IPS-11a (cell line): Measurements from ENCODE around the gene CEP41.

Experiments
- H3K4me3 ChIP-seq: one replicate; pipeline ENCODE4 v1.5.1; 2013; ENCODE audit warnings: low read depth, low read length, control low read depth

The CEP41 gene

DNA sequence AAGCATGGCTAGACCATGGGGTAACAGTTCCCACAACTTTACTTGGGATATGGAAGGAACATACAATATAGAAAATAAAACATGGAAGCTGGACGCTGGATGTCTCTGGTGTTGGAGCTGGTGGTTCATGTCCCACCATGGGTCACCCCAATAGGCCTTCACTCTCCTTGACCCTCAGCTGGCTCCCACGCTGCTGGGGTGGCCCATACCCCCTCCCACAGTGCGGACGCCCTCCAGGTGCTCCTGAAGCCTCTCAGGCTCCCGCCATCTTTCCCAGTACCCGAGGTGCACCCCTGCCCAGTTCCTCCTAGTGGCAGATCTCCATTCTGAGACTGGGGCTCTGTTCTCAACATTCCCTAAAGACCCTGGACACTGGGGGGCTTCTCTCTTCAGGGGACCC lies 66.3 kb downstream of the CEP41 start:
- no peak overlapping the region for H3K4me3 ChIP-seq

- H3K4me3 ChIP-seq = no peak overlapping the region
Measured at GRCh38 chr7:130372402-130373165, 68.2 kb downstream of the CEP41 start.

DNA sequence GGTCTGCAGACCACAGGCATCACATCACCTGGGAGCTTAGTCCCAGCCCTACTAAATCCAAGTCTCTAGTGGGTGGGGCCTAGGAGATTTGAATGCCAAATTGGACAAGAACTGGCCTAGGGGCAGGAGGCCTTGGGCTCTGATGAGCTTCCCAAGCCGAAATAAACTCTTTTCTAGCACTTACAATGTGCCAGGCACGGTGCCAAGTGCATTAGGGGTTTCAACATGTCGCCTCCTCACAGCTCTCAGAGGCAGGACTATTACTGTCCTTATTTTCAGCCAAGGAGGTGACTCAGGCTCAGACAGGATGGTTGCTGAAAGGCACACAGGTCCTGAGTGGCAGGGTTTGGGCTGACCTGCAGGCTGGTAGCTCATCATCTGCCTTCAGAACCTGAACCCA lies 69.8 kb downstream of the CEP41 start:
- no peak overlapping the region for H3K4me3 ChIP-seq

DNA sequence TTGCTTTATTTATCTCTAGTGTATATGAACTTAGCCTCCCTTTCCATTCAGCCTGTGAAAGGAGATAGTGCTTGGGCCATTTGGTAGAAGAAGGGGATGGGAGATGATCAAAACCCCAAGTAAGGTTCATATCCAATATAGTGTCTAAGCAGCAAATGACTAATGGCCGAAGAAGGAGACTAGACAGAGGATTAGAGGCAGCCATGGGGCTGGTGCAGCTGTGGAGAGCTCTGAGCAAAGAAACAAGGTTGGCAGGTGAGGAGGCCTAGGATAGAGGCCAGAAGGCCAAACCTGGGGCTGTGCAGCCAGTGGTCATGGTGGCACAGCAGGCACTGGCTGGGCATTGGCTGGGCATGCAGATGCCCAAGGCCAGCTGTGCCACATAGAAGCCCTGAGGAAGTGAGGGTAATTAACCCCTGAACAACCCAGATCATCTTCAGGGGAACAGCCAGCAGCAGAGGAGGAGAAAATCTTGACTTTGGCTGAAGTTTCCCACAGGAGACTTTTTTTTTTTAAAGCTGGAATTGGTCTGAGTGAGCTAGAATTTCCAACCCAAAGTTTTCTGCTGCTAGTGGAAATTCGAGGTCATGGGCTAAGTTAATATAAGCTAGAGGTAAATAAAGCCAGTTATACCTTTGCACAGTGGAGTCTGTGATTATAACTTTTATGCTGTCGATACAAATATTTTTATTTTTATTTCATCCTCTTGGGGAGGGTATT lies 70.8 kb downstream of the CEP41 start:
- no peak overlapping the region for H3K4me3 ChIP-seq

GRCh38 chr7:130369110-130369711 lies 71.6 kb downstream of the CEP41 start:
- no peak overlapping the region for H3K4me3 ChIP-seq

DNA sequence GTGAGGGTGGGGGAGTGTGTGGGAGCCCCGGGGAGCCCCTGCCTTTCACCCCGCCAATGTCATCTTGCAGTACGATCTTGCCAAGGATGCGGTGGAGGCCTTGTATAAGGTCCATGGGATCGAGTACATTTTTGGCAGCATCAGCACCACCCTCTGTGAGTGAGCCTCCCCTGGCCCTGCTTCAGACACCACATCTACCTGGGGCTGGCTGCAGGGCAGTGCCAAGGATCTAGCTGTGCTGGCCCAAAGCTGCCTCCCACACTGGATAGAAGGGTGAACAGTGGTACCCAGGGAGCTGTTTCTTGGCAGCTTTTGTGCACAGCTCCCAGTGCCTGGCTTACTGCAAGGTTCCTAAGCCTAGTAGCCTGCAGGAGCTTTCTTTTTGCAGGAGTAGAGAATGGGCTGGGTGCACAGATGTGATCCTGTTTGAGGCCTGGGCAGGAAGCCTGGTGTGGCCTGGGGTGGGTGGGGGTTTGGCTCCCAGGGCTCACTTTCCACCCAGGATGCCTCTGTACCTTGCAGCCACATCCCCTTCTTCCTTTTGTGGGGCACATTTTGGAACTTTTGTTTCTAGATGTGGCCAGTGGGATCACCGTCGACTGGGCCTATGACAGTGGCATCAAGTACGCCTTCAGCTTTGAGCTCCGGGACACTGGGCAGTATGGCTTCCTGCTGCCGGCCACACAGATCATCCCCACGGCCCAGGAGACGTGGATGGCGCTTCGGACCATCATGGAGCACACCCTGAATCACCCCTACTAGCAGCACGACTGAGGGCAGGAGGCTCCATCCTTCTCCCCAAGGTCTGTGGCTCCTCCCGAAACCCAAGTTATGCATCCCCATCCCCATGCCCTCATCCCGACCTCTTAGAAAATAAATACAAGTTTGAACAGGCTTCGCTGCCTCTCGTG lies 72.7 kb downstream of the CEP41 start:
- no peak overlapping the region for H3K4me3 ChIP-seq

GRCh38 chr7:130367088-130367755 lies 73.6 kb downstream of the CEP41 start:
- no peak overlapping the region for H3K4me3 ChIP-seq

- no peak overlapping the region for H3K4me3 ChIP-seq
Measured at GRCh38 chr7:130366564-130366963, 74.3 kb downstream of the CEP41 start.

DNA sequence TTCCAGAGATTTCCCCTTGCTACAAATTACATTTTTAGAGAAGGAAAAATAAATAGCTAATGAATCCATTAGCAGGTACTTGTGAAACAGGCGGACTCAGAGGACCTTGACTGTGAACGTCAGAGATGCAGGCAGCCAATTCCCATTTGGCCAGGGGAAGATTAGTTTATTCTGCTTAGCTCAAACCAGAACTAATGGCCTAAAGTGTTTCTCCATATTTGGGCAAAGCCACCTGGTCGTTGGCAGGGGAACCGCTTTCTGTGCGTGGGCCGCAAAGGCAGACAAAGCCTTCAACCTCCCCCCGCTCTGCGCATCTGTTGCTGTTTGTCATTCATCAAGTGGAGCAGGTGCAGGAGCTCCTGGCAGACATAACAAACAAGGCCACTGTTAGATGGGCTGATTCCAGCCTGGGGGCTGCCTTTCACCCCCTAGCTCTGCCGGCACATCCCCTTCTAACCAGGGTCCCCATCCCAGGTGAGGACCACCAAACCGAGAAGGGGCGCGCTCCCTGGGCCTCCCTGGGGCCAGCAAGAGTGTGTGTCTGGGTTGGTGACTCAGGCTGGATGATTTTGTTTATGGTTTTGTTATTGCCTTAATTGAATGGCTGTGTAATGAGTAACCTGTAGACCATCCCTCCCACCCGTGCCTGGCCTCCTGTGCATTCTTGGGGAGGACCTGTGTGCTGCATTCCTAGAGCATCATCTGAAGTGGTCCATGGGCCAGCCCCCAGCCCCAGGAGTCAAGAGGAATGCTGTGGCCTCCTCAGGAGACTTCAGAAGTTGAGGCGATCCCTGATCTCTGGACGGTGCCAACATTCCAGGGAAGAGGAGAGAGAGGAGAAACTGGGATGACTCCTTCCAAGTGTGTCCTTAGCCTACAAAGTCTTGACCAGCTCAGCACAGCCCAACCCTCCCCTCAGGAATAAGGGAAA lies 75.0 kb downstream of the CEP41 start:
- no peak overlapping the region for H3K4me3 ChIP-seq

- H3K4me3 ChIP-seq = no peak overlapping the region
Measured at GRCh38 chr7:130365088-130365487, 75.7 kb downstream of the CEP41 start.

- no peak overlapping the region for H3K4me3 ChIP-seq
Measured at GRCh38 chr7:130364451-130364850, 76.4 kb downstream of the CEP41 start.

GRCh38 chr7:130363026-130363847 lies 77.6 kb downstream of the CEP41 start:
- H3K4me3 ChIP-seq = no peak overlapping the region

- no peak overlapping the region for H3K4me3 ChIP-seq
Measured at GRCh38 chr7:130362251-130362816, 78.5 kb downstream of the CEP41 start.

DNA sequence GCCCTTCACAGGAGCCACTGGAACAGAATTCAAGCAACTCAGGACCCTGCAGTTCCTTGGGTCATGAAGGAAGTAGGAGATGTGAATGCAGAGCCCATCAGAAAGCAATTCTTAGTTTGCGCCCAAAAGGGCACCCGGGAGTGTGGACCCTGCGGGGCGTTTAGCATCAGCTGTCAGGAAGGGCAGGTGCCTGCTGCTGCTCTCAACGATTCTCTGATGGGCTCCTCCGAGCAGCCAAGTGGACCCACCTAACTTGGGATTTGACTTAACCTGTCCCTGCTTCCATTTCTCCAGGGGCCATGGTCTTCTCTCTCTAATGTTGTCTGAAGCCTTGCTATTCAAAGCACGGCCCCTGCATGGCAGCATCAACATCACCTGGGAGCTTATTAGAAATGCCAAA lies 79.1 kb downstream of the CEP41 start:
- no peak overlapping the region for H3K4me3 ChIP-seq

- no peak overlapping the region for H3K4me3 ChIP-seq
Measured at GRCh38 chr7:130360518-130360917, 80.3 kb downstream of the CEP41 start.

GRCh38 chr7:130359276-130359857 lies 81.4 kb downstream of the CEP41 start:
- H3K4me3 ChIP-seq = no peak overlapping the region

GRCh38 chr7:130358471-130358870 lies 82.3 kb downstream of the CEP41 start:
- no peak overlapping the region for H3K4me3 ChIP-seq
